Measurements from ENCODE around the gene CSF1.
"Not testable (repeated sequence)": the region's sequence is repeated elsewhere in the genome, so short reads cannot be mapped to it uniquely, and the experiment has no call there.

Gene CSF1

DNA sequence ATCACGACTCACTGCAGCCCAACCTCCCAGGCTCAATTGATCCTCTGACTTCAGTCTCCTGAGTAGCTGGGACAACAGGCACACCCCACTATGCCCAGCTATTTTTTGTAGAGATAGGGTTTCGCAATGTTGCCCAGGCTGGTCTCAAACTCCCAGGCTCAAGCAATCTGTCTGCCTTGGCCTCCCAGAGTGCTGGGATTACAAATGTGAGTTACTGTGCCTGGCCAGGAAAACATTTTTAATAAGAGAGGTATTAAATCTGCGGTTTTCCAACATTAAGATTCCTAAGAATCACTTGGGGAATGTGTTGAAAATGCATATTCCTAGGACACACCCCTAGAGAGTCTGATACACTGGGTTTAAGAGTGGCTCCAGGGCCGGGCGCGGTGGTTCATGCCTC lies 8.7 kb downstream of the CSF1 start:
- Histone ChIP-seq H3K4me2 (ENCODE audit: low read length) (no peak overlapping the region), H3K4me3 (ENCODE audit: low read depth, low read length) (no peak overlapping the region), H3K36me3 (ENCODE audit: control insufficient read depth, insufficient read depth, low read length) (no peaks in the 10 kb centered on the region), H3K4me1 (no peaks in the 10 kb centered on the region), H2AFZ (no peak overlapping the region), H3K27me3 (ENCODE audit: control insufficient read depth, insufficient read depth, low read length) (no peaks in the 10 kb centered on the region), H3K79me2 (no peaks in the 10 kb centered on the region), H3K27ac (no peak overlapping the region), H3K9ac (no peak overlapping the region), H3K9me3 (ENCODE audit: control insufficient read depth, low read length) (no peaks in the 10 kb centered on the region)
- TF ChIP-seq, protein P1, sequence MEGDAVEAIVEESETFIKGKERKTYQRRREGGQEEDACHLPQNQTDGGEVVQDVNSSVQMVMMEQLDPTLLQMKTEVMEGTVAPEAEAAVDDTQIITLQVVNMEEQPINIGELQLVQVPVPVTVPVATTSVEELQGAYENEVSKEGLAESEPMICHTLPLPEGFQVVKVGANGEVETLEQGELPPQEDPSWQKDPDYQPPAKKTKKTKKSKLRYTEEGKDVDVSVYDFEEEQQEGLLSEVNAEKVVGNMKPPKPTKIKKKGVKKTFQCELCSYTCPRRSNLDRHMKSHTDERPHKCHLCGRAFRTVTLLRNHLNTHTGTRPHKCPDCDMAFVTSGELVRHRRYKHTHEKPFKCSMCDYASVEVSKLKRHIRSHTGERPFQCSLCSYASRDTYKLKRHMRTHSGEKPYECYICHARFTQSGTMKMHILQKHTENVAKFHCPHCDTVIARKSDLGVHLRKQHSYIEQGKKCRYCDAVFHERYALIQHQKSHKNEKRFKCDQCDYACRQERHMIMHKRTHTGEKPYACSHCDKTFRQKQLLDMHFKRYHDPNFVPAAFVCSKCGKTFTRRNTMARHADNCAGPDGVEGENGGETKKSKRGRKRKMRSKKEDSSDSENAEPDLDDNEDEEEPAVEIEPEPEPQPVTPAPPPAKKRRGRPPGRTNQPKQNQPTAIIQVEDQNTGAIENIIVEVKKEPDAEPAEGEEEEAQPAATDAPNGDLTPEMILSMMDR (IDR thresholded peaks at IDR 0.05): no peak

GRCh38 chr1:109920391-109920790 lies 9.7 kb downstream of the CSF1 start:
- not testable (repeated sequence) for H3K27ac ChIP-seq; H3K27me3 ChIP-seq (ENCODE audit: control insufficient read depth, insufficient read depth, low read length); H3K4me3 ChIP-seq (ENCODE audit: low read depth, low read length); H2AFZ ChIP-seq; H3K36me3 ChIP-seq (ENCODE audit: control insufficient read depth, insufficient read depth, low read length); H3K79me2 ChIP-seq; H3K4me1 ChIP-seq; H3K9ac ChIP-seq; H3K4me2 ChIP-seq (ENCODE audit: low read length); H3K9me3 ChIP-seq (ENCODE audit: control insufficient read depth, low read length)

DNA sequence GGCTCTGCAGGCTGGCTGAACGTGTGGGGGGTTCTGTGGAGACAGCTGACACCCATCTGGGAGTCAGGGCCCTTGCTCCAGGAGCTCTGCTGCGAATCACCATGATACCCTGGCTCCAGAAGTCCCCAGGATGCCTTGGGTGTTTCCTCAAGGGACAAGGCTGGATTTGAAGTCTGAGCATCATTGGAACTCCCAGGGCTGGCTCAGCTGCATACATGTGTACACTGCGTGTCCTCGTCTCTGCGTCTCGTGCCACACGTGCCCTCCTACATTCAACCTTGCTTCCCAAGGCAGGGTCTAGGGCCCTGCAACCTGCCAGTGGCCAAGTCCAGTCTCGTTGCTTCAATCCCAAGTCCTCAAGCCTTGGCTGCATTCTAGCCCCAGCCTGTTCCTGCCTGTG lies 11.7 kb downstream of the CSF1 start:
- no peaks in the 10 kb centered on the region for H3K9me3 ChIP-seq (ENCODE audit: control insufficient read depth, low read length)
- no peak overlapping the region for H2AFZ ChIP-seq
- no peaks in the 10 kb centered on the region for H3K79me2 ChIP-seq
- TF ChIP-seq, protein P1 (IDR thresholded peaks at IDR 0.05): no peak
- H3K4me1 ChIP-seq: no peaks in the 10 kb centered on the region
- no peaks in the 10 kb centered on the region for H3K27me3 ChIP-seq (ENCODE audit: control insufficient read depth, insufficient read depth, low read length)
- H3K36me3 ChIP-seq (ENCODE audit: control insufficient read depth, insufficient read depth, low read length): no peaks in the 10 kb centered on the region
- H3K4me3 ChIP-seq (ENCODE audit: low read depth, low read length): no peak overlapping the region
- no peak overlapping the region for H3K4me2 ChIP-seq (ENCODE audit: low read length)
- no peak overlapping the region for H3K27ac ChIP-seq
- no peak overlapping the region for H3K9ac ChIP-seq

GRCh38 chr1:109923131-109923945 lies 12.7 kb downstream of the CSF1 start:
- H3K27me3 ChIP-seq (ENCODE audit: control insufficient read depth, insufficient read depth, low read length): no peaks in the 10 kb centered on the region
- no peak overlapping the region for H3K4me3 ChIP-seq (ENCODE audit: low read depth, low read length)
- no peaks in the 10 kb centered on the region for H3K9me3 ChIP-seq (ENCODE audit: control insufficient read depth, low read length)
- no peaks in the 10 kb centered on the region for H3K79me2 ChIP-seq
- H3K36me3 ChIP-seq (ENCODE audit: control insufficient read depth, insufficient read depth, low read length): no peaks in the 10 kb centered on the region
- TF ChIP-seq, protein P1 (IDR thresholded peaks at IDR 0.05): peak; percentile 52
- H3K4me1 ChIP-seq: peaks cover 3% of the 10 kb centered on the region
- H2AFZ ChIP-seq: no peak overlapping the region
- no peak overlapping the region for H3K4me2 ChIP-seq (ENCODE audit: low read length)
- no peak overlapping the region for H3K27ac ChIP-seq
- no peak overlapping the region for H3K9ac ChIP-seq

GRCh38 chr1:109923946-109924275 lies 13.3 kb downstream of the CSF1 start:
- Histone ChIP-seq H3K27ac (no peak overlapping the region), H3K4me1 (peaks cover 7% of the 10 kb centered on the region), H3K9me3 (ENCODE audit: control insufficient read depth, low read length) (no peaks in the 10 kb centered on the region), H3K36me3 (ENCODE audit: control insufficient read depth, insufficient read depth, low read length) (no peaks in the 10 kb centered on the region), H2AFZ (no peak overlapping the region), H3K4me2 (ENCODE audit: low read length) (no peak overlapping the region), H3K9ac (no peak overlapping the region), H3K4me3 (ENCODE audit: low read depth, low read length) (no peak overlapping the region), H3K79me2 (no peaks in the 10 kb centered on the region), H3K27me3 (ENCODE audit: control insufficient read depth, insufficient read depth, low read length) (no peaks in the 10 kb centered on the region)
- TF ChIP-seq, protein P1 (IDR thresholded peaks at IDR 0.05): no peak

Data from parathyroid adenoma (tissue), 2 donors.